ENCODE data around the gene HOXD12.

GRCh38 chr2:176093898-176094249 lies 5.7 kb upstream of the HOXD12 start:
- TF ChIP-seq CTCF (IDR thresholded peaks at IDR 0.05) (no peak), POLR2A (IDR thresholded peaks at IDR 0.05) (no peak)
